Measurements from ENCODE around the gene PPP2R1A.
"Not testable (repeated sequence)": the region's sequence is repeated elsewhere in the genome, so short reads cannot be mapped to it uniquely, and the experiment has no call there.

The PPP2R1A gene

GRCh38 chr19:52248241-52248640 lies 58.4 kb downstream of the PPP2R1A start:
- no peak for FAIRE-seq

GRCh38 chr19:52258426-52258825 lies 68.6 kb downstream of the PPP2R1A start:
- FAIRE-seq, result no peak

DNA sequence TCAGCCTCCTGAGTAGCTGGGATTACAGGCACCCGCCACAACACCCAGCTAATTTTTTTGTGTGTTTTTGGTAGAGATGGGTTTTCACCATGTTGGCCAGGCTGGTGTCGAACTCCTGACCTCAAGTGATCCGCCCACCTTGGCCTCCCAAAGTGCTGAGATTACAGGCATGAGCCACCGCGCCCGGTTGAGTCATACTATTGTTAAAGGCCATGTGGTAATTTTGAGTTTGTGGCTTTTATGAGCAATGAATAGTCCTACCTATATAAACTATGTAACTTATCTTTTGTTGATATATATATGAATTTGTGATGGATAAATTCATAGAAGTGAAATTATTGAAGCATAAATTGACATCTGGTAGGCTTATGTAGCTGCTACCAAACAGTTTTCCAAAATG lies 75.7 kb downstream of the PPP2R1A start:
- not testable (repeated sequence) for FAIRE-seq

DNA sequence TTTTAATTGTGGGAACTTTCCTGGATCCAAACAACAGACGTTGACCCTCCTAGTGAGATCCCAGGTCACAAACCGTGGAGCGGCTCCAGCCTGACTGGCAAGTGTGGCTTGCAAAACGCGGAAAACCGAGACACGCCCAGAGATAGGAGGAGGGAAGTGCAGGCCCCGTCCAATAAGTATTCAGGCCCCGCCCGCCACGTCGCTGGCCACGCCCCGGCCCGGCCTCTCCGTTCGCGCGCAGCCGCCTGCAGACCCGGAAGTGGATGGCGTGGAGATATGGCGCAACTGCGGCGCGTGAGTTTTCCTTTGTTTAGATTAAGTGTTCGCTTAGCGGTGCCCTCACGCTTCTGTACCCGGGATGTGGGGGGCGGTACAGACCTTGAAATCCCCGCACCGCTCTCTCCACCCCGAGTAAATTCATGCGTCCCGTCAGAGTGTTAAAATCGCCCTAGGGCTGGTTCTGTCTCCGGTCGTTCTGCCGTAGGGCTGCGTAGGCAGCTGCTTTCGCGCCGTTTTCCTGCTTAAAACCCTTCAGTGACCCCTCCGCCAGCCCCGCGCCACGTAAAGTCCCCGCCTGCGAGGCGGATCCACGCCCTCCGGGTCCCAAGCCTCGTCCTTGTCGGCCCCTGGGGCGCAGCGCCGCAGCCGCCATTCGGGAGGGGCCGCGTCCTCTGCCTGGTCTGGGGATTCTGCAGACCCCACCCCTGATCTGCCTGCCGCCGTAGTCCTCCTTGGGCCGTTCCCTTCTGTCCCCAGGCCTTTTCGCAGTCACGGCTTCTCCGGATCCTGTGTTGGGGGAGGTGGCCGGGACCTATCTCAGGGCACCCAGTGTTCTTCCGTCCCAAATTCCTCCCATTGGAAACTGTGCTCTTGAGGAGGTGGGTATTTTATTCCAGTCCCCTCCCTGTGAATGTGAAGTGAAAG lies 79.7 kb downstream of the PPP2R1A start, which contains the start of gene ZNF766:
ZNF766 (plus strand) TSS at position 250 of the 924 bp plus-strand sequence; CDS start at position 277, 27 bp downstream.
- peak; percentile 94 for FAIRE-seq

DNA sequence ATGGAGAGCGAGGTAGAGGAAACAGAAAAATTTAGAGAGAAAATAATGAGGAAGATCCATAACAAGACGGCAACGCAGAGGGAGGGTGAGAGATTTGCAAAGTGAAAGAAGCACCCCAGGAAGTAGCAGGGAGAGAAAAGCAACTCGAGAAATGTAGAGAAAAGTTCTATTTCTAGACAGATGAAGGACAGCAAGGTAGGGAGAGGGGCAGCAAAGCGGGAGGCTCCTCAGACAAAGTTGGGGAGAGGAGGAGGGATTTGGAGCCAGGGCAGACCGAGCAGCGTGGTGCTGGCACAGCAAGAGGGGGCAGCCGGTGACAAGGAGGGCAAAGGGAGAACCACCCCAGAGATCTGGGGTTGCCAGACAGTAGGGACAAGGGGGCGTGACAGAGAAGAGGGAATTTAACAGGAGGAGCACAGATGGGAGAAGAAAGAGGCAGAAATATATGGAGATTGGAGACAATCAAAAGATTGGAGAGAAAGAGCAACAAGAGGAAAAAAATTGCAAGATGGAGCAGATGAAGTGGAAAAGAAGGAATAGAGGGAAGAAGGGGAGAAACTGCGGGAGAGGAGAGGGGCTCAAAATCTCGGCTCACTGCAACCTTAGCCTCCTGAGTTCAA lies 80.5 kb downstream of the PPP2R1A start:
- FAIRE-seq, result no peak

GRCh38 chr19:52273301-52273700 lies 83.4 kb downstream of the PPP2R1A start:
- FAIRE-seq, result no peak

GRCh38 chr19:52274191-52274590 lies 84.3 kb downstream of the PPP2R1A start:
- no peak for FAIRE-seq

DNA sequence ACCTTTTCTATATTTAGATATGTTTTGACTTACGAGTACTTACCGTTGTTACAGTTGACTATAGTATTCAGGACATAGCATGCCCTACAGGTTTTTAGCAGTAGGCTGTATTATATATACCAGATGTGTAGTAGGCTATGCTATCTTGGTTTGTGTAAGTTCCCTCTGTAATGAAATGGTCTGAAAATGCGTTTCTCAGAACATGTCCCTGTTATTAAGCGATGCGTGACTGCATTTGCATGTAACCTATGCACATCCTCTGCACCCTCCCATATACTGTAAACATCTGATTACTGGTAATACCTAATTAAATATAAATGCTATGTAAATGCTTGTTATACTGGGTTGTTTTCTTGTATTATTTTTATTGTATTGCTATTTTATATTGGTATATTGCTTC lies 86.1 kb downstream of the PPP2R1A start:
- FAIRE-seq, result no peak

DNA sequence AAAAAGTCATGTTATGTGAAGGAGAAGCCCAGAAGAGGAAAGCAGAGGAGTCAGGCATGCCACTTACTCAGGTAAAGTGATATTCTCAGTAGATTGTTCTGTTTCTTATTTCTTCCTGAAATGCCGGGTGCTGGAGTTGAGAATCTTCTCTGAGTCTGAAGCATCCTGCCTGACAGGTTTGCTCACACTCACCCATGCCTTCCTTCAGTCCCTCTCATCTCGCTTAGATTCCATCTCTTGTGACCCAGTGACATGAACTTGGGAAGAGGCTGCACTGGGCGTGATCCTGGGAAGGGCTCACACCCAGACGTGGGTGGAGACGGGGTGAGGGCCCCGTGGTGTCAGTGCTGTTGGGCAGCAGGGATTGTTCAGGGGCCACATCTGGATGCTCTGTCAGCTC lies 87.6 kb downstream of the PPP2R1A start:
- no peak for FAIRE-seq

Measured in G401.6 (cell line).